OCI-LY3 (cell line): ENCODE results near the gene ASIC5.

ENCODE experiments used
- H2AFZ ChIP-seq: fragments of 200-600, 300-600 bp; shearing (Covaris generic); 2 replicates; pipeline ENCODE4 v1.6.0; 2014; ENCODE audit warnings: antibody characterized with exemption, low read depth, low read length
- H3K27ac ChIP-seq: fragments of 200-600, 300-600 bp; sonication (generic); 2 replicates; pipeline ENCODE4 v1.5.1; 2014; ENCODE audit warnings: mild to moderate bottlenecking, low read length, moderate library complexity, mixed read lengths
- H3K27me3 ChIP-seq: fragments of 200-600, 300-600 bp; sonication (generic); 2 replicates; pipeline ENCODE4 v1.6.1; 2014; ENCODE audit warnings: low read depth, low read length, mixed read lengths
- H3K36me3 ChIP-seq: fragments of 200-600, 300-600 bp; sonication (generic); replicated peaks from 2 replicates; pipeline ENCODE3; 2014; ENCODE audit warnings: low read depth, low read length, mixed read lengths
- H3K4me1 ChIP-seq: fragments of 300-600, 200-600 bp; sonication (generic); 2 replicates; pipeline ENCODE4 v1.6.1; 2014; ENCODE audit warnings: low read length, mixed read lengths
- H3K4me2 ChIP-seq: fragments of 200-600, 300-600 bp; sonication (generic); 2 replicates; pipeline ENCODE4 v1.6.1; 2014; ENCODE audit warnings: low read length, mixed read lengths
- H3K4me3 ChIP-seq: fragments of 300-600, 200-600 bp; sonication (generic); 2 replicates; pipeline ENCODE4 v1.5.1; 2014; ENCODE audit warnings: antibody characterized with exemption, mild to moderate bottlenecking, low read length, moderate library complexity
- H3K79me2 ChIP-seq: fragments of 300-600, 200-600 bp; shearing (Covaris generic); 2 replicates; pipeline ENCODE4 v1.6.1; 2014; ENCODE audit warnings: mild to moderate bottlenecking, low read length, mixed read lengths
- H3K9ac ChIP-seq: fragments of 300-600, 200-600 bp; shearing (Covaris generic); 2 replicates; pipeline ENCODE4 v1.6.0; 2014; ENCODE audit warnings: mild to moderate bottlenecking, low read length, moderate library complexity
- H3K9me3 ChIP-seq: fragments of 200-600, 300-600 bp; shearing (Covaris generic); 2 replicates; pipeline ENCODE4 v1.6.1; 2014; ENCODE audit warnings: low read length, mixed read lengths; ENCODE audit not compliant: insufficient read depth
- H4K20me1 ChIP-seq: fragments of 200-600, 300-600 bp; sonication (generic); 2 replicates; pipeline ENCODE4 v1.6.1; 2016; ENCODE audit warnings: low read length, mixed read lengths; ENCODE audit not compliant: insufficient read depth
- EZH2phosphoT487 ChIP-seq: fragments of 200-600 bp; shearing (Covaris generic); IDR thresholded peaks from 2 replicates; pipeline ENCODE4 v1.6.1; 2018; ENCODE audit warnings: antibody characterized with exemption, mixed run types, low read depth
- TF ChIP-seq, protein P1 (sequence below): fragments of 200-600, 300-600 bp; sonication (generic); IDR thresholded peaks from 2 replicates; pipeline ENCODE4 v1.5.1; 2014; ENCODE audit warnings: antibody characterized with exemption, low read length, low read depth

Gene ASIC5

DNA sequence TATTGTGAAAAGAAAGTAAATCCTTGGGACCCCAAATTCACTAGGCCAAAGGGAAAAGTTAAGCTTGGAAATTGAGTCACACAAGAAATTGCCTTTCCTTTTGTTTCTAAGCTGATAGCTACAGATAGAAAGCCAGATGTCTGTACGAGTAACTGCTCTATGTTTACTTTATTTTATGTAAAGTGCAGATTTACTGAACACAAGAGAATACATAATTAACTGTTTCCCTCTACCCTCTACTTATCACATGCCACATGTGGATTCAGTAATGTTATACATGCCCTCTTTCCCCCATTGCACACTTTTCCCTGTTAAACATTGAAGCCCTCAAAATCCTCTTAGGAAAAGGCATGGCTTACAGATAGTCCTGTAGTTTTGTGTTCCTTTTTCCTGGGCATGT is 21.0 kb upstream of the ASIC5 start:
- no peaks in the 10 kb centered on the region for H4K20me1 ChIP-seq
- no peak overlapping the region for H3K27ac ChIP-seq
- H3K79me2 ChIP-seq: no peaks in the 10 kb centered on the region
- H2AFZ ChIP-seq: no peak overlapping the region
- peaks cover 24% of the 10 kb centered on the region for H3K4me1 ChIP-seq
- H3K27me3 ChIP-seq: no peaks in the 10 kb centered on the region
- H3K9ac ChIP-seq: no peak overlapping the region
- no peaks in the 10 kb centered on the region for H3K9me3 ChIP-seq
- H3K4me3 ChIP-seq: no peak overlapping the region
- no peak for TF ChIP-seq EZH2phosphoT487
- TF ChIP-seq, protein P1, sequence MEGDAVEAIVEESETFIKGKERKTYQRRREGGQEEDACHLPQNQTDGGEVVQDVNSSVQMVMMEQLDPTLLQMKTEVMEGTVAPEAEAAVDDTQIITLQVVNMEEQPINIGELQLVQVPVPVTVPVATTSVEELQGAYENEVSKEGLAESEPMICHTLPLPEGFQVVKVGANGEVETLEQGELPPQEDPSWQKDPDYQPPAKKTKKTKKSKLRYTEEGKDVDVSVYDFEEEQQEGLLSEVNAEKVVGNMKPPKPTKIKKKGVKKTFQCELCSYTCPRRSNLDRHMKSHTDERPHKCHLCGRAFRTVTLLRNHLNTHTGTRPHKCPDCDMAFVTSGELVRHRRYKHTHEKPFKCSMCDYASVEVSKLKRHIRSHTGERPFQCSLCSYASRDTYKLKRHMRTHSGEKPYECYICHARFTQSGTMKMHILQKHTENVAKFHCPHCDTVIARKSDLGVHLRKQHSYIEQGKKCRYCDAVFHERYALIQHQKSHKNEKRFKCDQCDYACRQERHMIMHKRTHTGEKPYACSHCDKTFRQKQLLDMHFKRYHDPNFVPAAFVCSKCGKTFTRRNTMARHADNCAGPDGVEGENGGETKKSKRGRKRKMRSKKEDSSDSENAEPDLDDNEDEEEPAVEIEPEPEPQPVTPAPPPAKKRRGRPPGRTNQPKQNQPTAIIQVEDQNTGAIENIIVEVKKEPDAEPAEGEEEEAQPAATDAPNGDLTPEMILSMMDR: no peak
- H3K4me2 ChIP-seq: no peak overlapping the region
- H3K36me3 ChIP-seq: no peaks in the 10 kb centered on the region

DNA sequence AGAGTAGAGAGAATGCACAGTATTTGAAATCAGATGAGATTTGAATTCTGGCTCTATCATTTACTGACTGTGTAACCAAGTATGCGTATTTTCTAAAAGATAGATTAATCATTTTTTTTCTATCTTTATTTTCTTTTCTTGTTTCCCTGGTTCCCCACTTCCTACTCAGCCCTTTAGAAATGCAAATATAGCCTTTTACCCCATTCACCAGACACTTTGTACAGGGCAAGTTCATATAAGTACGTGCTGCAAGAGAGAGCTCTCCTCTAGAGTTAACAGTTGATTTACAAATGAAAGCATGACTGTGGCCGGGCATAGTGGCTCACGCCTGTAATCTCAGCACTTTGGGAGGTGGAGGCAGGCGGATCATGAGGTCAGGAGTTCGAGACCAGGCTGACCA is 19.6 kb upstream of the ASIC5 start:
- H3K27ac ChIP-seq: no peak overlapping the region
- no peak overlapping the region for H3K9ac ChIP-seq
- no peaks in the 10 kb centered on the region for H3K27me3 ChIP-seq
- TF ChIP-seq, protein P1: no peak
- no peak for TF ChIP-seq EZH2phosphoT487
- H3K4me1 ChIP-seq: peaks cover 29% of the 10 kb centered on the region
- no peak overlapping the region for H3K4me3 ChIP-seq
- no peaks in the 10 kb centered on the region for H3K36me3 ChIP-seq
- no peak overlapping the region for H3K4me2 ChIP-seq
- H2AFZ ChIP-seq: no peak overlapping the region
- H4K20me1 ChIP-seq: no peaks in the 10 kb centered on the region
- no peaks in the 10 kb centered on the region for H3K79me2 ChIP-seq
- no peaks in the 10 kb centered on the region for H3K9me3 ChIP-seq

DNA sequence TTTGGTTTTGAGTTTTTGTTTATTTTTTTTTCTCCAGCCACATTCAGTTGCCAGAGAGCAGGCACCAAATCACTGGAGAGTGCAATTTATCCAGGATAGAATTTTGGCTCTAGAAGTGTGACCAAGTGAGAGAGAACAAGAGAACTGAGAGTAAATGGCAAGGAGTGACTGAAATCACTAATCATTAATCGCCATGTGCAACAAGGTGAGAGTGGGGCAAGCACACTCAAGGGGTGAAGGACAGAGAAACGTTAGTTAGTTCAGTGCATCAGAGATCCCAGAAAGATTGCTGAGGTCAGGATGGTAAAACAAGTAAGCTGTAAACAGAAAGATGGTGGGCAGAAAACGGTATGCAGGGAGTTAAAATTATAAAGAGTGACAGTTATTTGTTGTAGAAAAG is 17.8 kb upstream of the ASIC5 start:
- H3K4me3 ChIP-seq: no peak overlapping the region
- H3K36me3 ChIP-seq: no peaks in the 10 kb centered on the region
- no peak overlapping the region for H2AFZ ChIP-seq
- TF ChIP-seq, protein P1: no peak
- no peak for TF ChIP-seq EZH2phosphoT487
- no peaks in the 10 kb centered on the region for H3K9me3 ChIP-seq
- H3K27ac ChIP-seq: no peak overlapping the region
- no peaks in the 10 kb centered on the region for H3K79me2 ChIP-seq
- H3K9ac ChIP-seq: no peak overlapping the region
- peaks cover 16% of the 10 kb centered on the region for H3K4me1 ChIP-seq
- H4K20me1 ChIP-seq: no peaks in the 10 kb centered on the region
- no peaks in the 10 kb centered on the region for H3K27me3 ChIP-seq
- no peak overlapping the region for H3K4me2 ChIP-seq

DNA sequence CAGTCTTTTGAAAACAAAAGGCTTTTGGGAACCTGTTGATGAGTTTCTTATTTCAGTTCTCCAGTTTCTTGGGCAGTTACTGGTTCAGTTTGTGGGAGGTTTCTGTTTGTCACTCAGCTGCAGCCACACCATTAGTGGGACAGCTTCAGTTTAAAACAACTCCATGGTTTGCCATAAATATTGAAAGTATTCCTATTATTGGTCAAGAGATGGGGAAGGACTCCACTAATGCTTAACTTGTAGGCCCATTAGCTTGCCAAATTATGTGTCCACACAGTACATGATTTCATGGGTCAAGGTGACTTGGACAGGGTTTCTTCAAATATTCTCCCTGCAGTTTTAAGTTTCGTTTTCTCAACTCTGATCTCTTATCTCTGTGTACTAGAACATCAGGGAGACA is 15.5 kb upstream of the ASIC5 start:
- no peak overlapping the region for H3K9ac ChIP-seq
- no peaks in the 10 kb centered on the region for H3K27me3 ChIP-seq
- H3K9me3 ChIP-seq: no peaks in the 10 kb centered on the region
- H3K27ac ChIP-seq: no peak overlapping the region
- TF ChIP-seq, protein P1: no peak
- no peak for TF ChIP-seq EZH2phosphoT487
- no peaks in the 10 kb centered on the region for H4K20me1 ChIP-seq
- no peak overlapping the region for H3K4me3 ChIP-seq
- no peak overlapping the region for H3K4me2 ChIP-seq
- no peaks in the 10 kb centered on the region for H3K79me2 ChIP-seq
- H3K4me1 ChIP-seq: peaks cover 23% of the 10 kb centered on the region
- no peaks in the 10 kb centered on the region for H3K36me3 ChIP-seq
- no peak overlapping the region for H2AFZ ChIP-seq
